IMR-90 (cell line): Measurements from ENCODE around the gene GSN. TPM values are rescaled to one million over a fixed set of nuclear protein-coding genes. Genes with fewer than 3 reads are reported as not detected.
A peak's percentile ranks its signal among the peaks of the same experiment; 100 is the strongest.

Experiments
- ATAC-seq: fragments of 200-7000 bp; cut with Tn5 transposase; 2 replicates; pipeline ENCODE4 v1.9.1; 2020; ENCODE audit warnings: low read depth, mild to moderate bottlenecking, moderate library complexity
- BruUV-seq: library from RNA; stranded (reverse); fragments of 400-500 nt; replicated peaks from 2 replicates; lab custom pipeline; 2021; lab: Mats Ljungman, UMichigan
- CTCF ChIA-PET: fragments of 300-600 bp; formaldehyde crosslinking; extraction: SDS; loops from one replicate; lab custom pipeline; 2021; ENCODE audit warnings: antibody characterized with exemption; lab: Yijun Ruan, JAX
- POLR2A ChIA-PET: fragments of 300-600 bp; sonication (Branson Sonifier 250); formaldehyde crosslinking; loops from one replicate; lab custom pipeline; 2022; ENCODE audit warnings: antibody characterized with exemption; ENCODE audit not compliant: unreplicated experiment; lab: Charles Lee
- DNase-seq: peaks from one replicate; pipeline ENCODE4 v3.0.0; 2013
- H2AFZ ChIP-seq: replicated peaks from 2 replicates; pipeline ENCODE3; 2013; ENCODE audit warnings: low read length, mild to moderate bottlenecking; ENCODE audit not compliant: poor library complexity
- H2AK5ac ChIP-seq: 2 replicates; pipeline ENCODE4 v1.6.1; 2013; ENCODE audit warnings: low read depth, low read length, inconsistent platforms
- H2AK9ac ChIP-seq: replicated peaks from 2 replicates; pipeline ENCODE3; 2013; ENCODE audit warnings: mild to moderate bottlenecking, low read depth, low read length, moderate library complexity; ENCODE audit not compliant: poor library complexity
- H2BK120ac ChIP-seq: 2 replicates; pipeline ENCODE4 v1.6.1; 2013; ENCODE audit warnings: low read depth, low read length, inconsistent platforms
- H2BK15ac ChIP-seq: 3 replicates; pipeline ENCODE4 v1.6.1; 2013; ENCODE audit warnings: low read depth, low read length, inconsistent platforms
- H2BK20ac ChIP-seq: 2 replicates; pipeline ENCODE4 v1.6.1; 2013; ENCODE audit warnings: low read depth, mild to moderate bottlenecking, inconsistent platforms, low read length, moderate library complexity
- H2BK5ac ChIP-seq: 2 replicates; pipeline ENCODE4 v1.6.1; 2013; ENCODE audit warnings: mild to moderate bottlenecking, low read depth, low read length, inconsistent platforms; ENCODE audit not compliant: poor library complexity, severe bottlenecking
- H3K14ac ChIP-seq: replicated peaks from 2 replicates; pipeline ENCODE4 v1.6.1; 2013; ENCODE audit warnings: low read depth, low read length, inconsistent platforms
- H3K18ac ChIP-seq: 2 replicates; pipeline ENCODE4 v1.6.1; 2013; ENCODE audit warnings: low read depth, low read length, control low read depth
- H3K23ac ChIP-seq: 2 replicates; pipeline ENCODE4 v1.6.1; 2013; ENCODE audit warnings: low read depth, low read length, inconsistent platforms
- H3K27ac ChIP-seq: 2 replicates; pipeline ENCODE4 v1.5.1; 2013; ENCODE audit warnings: mild to moderate bottlenecking, control low read depth, low read length; ENCODE audit not compliant: insufficient read depth
- H3K27me3 ChIP-seq: 2 replicates; pipeline ENCODE4 v1.6.1; 2013; ENCODE audit warnings: low read length; ENCODE audit not compliant: control insufficient read depth, insufficient read depth
- H3K36me3 ChIP-seq: 2 replicates; pipeline ENCODE4 v1.6.1; 2013; ENCODE audit warnings: low read length, mixed read lengths; ENCODE audit not compliant: control insufficient read depth, insufficient read depth
- H3K4ac ChIP-seq: 2 replicates; pipeline ENCODE4 v1.6.1; 2013; ENCODE audit warnings: low read depth, low read length, inconsistent platforms
- H3K4me1 ChIP-seq: 2 replicates; pipeline ENCODE4 v1.6.1; 2013; ENCODE audit warnings: low read length, mixed read lengths; ENCODE audit not compliant: control insufficient read depth, insufficient read depth
- H3K4me2 ChIP-seq: 2 replicates; pipeline ENCODE4 v1.6.1; 2013; ENCODE audit warnings: low read depth, mild to moderate bottlenecking, control low read depth, low read length, moderate library complexity
- H3K4me3 ChIP-seq: 2 replicates; pipeline ENCODE4 v1.5.1; 2013; ENCODE audit warnings: low read depth, mild to moderate bottlenecking, control low read depth, low read length, moderate library complexity; ENCODE audit not compliant: insufficient read depth
- H3K56ac ChIP-seq: 2 replicates; pipeline ENCODE4 v1.6.1; 2013; ENCODE audit warnings: low read length, inconsistent platforms; ENCODE audit not compliant: insufficient read depth; ENCODE audit errors: extremely low read depth
- H3K79me1 ChIP-seq, 2 experiments: 2 replicates each; pipeline ENCODE4 v1.6.1; 2013; ENCODE audit warnings: low read length in 2 of 2, inconsistent platforms in 1 of 2, low read depth in 1 of 2
- H3K9ac ChIP-seq: 2 replicates; pipeline ENCODE4 v1.6.1; 2013; ENCODE audit warnings: low read depth, low read length, control low read depth
- H3K9me1 ChIP-seq: 2 replicates; pipeline ENCODE4 v1.6.1; 2013; ENCODE audit warnings: low read length, inconsistent platforms; ENCODE audit not compliant: insufficient read depth
- H3K9me3 ChIP-seq: 2 replicates; pipeline ENCODE4 v1.6.1; 2013; ENCODE audit warnings: low read length; ENCODE audit not compliant: control insufficient read depth, insufficient read depth
- H4K20me1 ChIP-seq: 2 replicates; pipeline ENCODE4 v1.6.1; 2013; ENCODE audit warnings: low read length, inconsistent platforms; ENCODE audit not compliant: insufficient read depth
- H4K5ac ChIP-seq: 2 replicates; pipeline ENCODE4 v1.6.1; 2013; ENCODE audit warnings: mild to moderate bottlenecking, low read depth, low read length, control low read depth
- H4K8ac ChIP-seq, 2 experiments: 2 replicates each; pipeline ENCODE4 v1.6.1; 2013; ENCODE audit warnings: low read depth in 2 of 2, low read length in 2 of 2, control low read depth in 1 of 2, inconsistent platforms in 1 of 2
- H4K91ac ChIP-seq: 2 replicates; pipeline ENCODE4 v1.6.1; 2013; ENCODE audit warnings: low read depth, low read length, inconsistent platforms; ENCODE audit not compliant: insufficient read depth
- BHLHE40 ChIP-seq: fragments of 150-350 bp; IDR thresholded peaks from 2 replicates; pipeline ENCODE4 v1.6.1; 2016; ENCODE audit warnings: mild to moderate bottlenecking, low read depth, low read length
- CEBPB ChIP-seq: IDR thresholded peaks from 2 replicates; pipeline ENCODE4 v1.6.1; 2012; ENCODE audit warnings: low read depth, low read length, improper control_type of control experiment
- CHD1 ChIP-seq: IDR thresholded peaks from 2 replicates; pipeline ENCODE4 v1.6.1; 2012; ENCODE audit warnings: low read depth, low read length, improper control_type of control experiment
- CTCF ChIP-seq: conservative IDR thresholded peaks from 2 replicates; pipeline ENCODE4 v1.5.1; 2012; ENCODE audit warnings: mild to moderate bottlenecking, low read depth, low read length, improper control_type of control experiment
- ELK1 ChIP-seq: fragments of 150-350 bp; IDR thresholded peaks from 2 replicates; pipeline ENCODE4 v1.6.1; 2016; ENCODE audit warnings: low read depth, mild to moderate bottlenecking, low read length, moderate library complexity, borderline replicate concordance
- FOS ChIP-seq: fragments of 150-350 bp; IDR thresholded peaks from 2 replicates; pipeline ENCODE4 v1.6.1; 2016; ENCODE audit warnings: low read depth, low read length
- MAFK ChIP-seq: IDR thresholded peaks from 2 replicates; pipeline ENCODE4 v1.6.1; 2012; ENCODE audit warnings: low read depth, low read length, improper control_type of control experiment
- MAZ ChIP-seq: IDR thresholded peaks from 2 replicates; pipeline ENCODE4 v1.6.1; 2012; ENCODE audit warnings: low read depth, mild to moderate bottlenecking, low read length, improper control_type of control experiment, moderate library complexity, borderline replicate concordance
- MXI1 ChIP-seq: IDR thresholded peaks from 2 replicates; pipeline ENCODE4 v1.6.1; 2012; ENCODE audit warnings: low read depth, mild to moderate bottlenecking, low read length, moderate library complexity, borderline replicate concordance
- NFE2L2 ChIP-seq: fragments of 150-350 bp; IDR thresholded peaks from 2 replicates; pipeline ENCODE4 v1.6.1; 2016; ENCODE audit warnings: low read depth, mild to moderate bottlenecking, low read length
- RAD21 ChIP-seq: IDR thresholded peaks from 2 replicates; pipeline ENCODE4 v1.6.1; 2012; ENCODE audit warnings: low read length, improper control_type of control experiment
- RCOR1 ChIP-seq: IDR thresholded peaks from 2 replicates; pipeline ENCODE4 v1.6.1; 2012; ENCODE audit warnings: mild to moderate bottlenecking, low read length, improper control_type of control experiment; ENCODE audit not compliant: insufficient replicate concordance
- RFX5 ChIP-seq: IDR thresholded peaks from 2 replicates; pipeline ENCODE4 v1.8.0; 2012; ENCODE audit warnings: low read depth, mild to moderate bottlenecking, low read length, moderate library complexity
- SMC3 ChIP-seq: fragments of 150-350 bp; IDR thresholded peaks from 2 replicates; pipeline ENCODE4 v1.6.1; 2016; ENCODE audit warnings: low read depth, mild to moderate bottlenecking, antibody characterized with exemption, low read length, moderate library complexity
- WGBS, 2 experiments: methylation state at CpG; one replicate each; pipeline versions ENCODE4 v1.1.5 to v1.1.7; 2013; ENCODE audit warnings: missing lambda C conversion rate in 2 of 2; ENCODE audit not compliant: insufficient read length in 1 of 2; ENCODE audit errors: extremely low coverage in 2 of 2; 5-methylcytosine and 5-hydroxymethylcytosine counted together
- dilution Hi-C: fragments of 300-500 bp; cut with HindIII; formaldehyde crosslinking; loops from one replicate; pipeline ENCODE4 v1.14.3; 2018; ENCODE audit warnings: low sequenced_read_pairs; ENCODE audit not compliant: unreplicated experiment
- in situ Hi-C: fragments of 300-500 bp; cut with MboI; formaldehyde crosslinking; loops from 3 replicates; pipeline ENCODE4 v1.14.3; 2019; ENCODE audit warnings: low sequenced_read_pairs, inconsistent platforms, mixed read lengths
- intact Hi-C: fragments of 100-400 bp; cut with micrococcal nuclease; formaldehyde crosslinking; loops from 2 replicates; pipeline ENCODE4 v1.10.0; 2022
- polyA plus RNA-seq, 3 experiments: library from polyadenylated mRNA; depleted of rRNA; stranded (reverse); fragments of >200 nt; gene quantifications; 2 replicates each; pipeline ENCODE4 v1.2.3, GENCODE V29; 2012; ENCODE audit warnings: low replicate concordance in 1 of 3
- total RNA-seq: library from RNA; depleted of rRNA; stranded (reverse); fragments of >200 nt; gene quantifications from 2 replicates; pipeline ENCODE4 v1.2.3, GENCODE V29; 2012

Gene GSN
- total and polyA plus RNA-seq, 2 of the 4 experiments (the other 2 are of a cell fraction): 495 to 547 TPM

GRCh38 chr9:121365564-121365963, 97.6 kb downstream of the GSN start:
- ATAC-seq (no peak), DNase-seq (no peak)
- dilution Hi-C loops: no loop called here
- Histone ChIP-seq H3K18ac (no peak overlapping the region), H4K5ac (no peak overlapping the region), H3K9me1 (0 out of 2 replicates have a peak, but pooled peaks cover 3% of the 10 kb centered on the region), H3K27me3 (no peaks in the 10 kb centered on the region), H3K4me2 (peak overlapping the region; percentile 63), H3K79me1 (peaks cover 8 to 48% of the 10 kb centered on the region in 2 experiments; a peak in 2 of 4 replicates), H2BK5ac (peak overlapping the region; percentile 69), H3K9ac (no peak overlapping the region), H2AFZ (no peak overlapping the region), H4K91ac (no peak overlapping the region), H3K27ac (no peak overlapping the region), H4K8ac (no peak overlapping the region), H3K4ac (no peak overlapping the region; the same call in 1 of the 2 replicates), H3K56ac (no peak overlapping the region), H2BK15ac (no peak overlapping the region), H2AK5ac (no peak overlapping the region), H4K20me1 (peaks cover 5% of the 10 kb centered on the region; the same call in 1 of the 2 replicates), H2BK20ac (peak overlapping the region; percentile 36; the same call in 1 of the 2 replicates), H3K4me3 (no peak overlapping the region), H2BK120ac (peak overlapping the region; percentile 36; the same call in 1 of the 2 replicates), H3K14ac (peak overlapping the region; percentile 19), H3K36me3 (peaks cover 4% of the 10 kb centered on the region; the same call in 1 of the 2 replicates), H3K9me3 (no peaks in the 10 kb centered on the region), H3K23ac (peak overlapping the region; percentile 70; the same call in 1 of the 2 replicates), H2AK9ac (no peak overlapping the region), H3K4me1 (peaks cover 15% of the 10 kb centered on the region)
- ChIA-PET CTCF (interaction anchor here (1.5 kb wide), 1 partner anchor 14 kb away, joined by 5 read pairs; no protein-coding TSS in a partner anchor), POLR2A (no interaction called here)
- in situ Hi-C loops: no loop called here
- no peak for TF ChIP-seq RAD21
- no peak for TF ChIP-seq ELK1
- TF ChIP-seq RFX5: no peak
- no peak for TF ChIP-seq RCOR1
- TF ChIP-seq MAZ: no peak
- no peak for TF ChIP-seq BHLHE40
- no peak for TF ChIP-seq MAFK
- TF ChIP-seq CEBPB: no peak
- no peak for TF ChIP-seq SMC3
- no peak for TF ChIP-seq MXI1
- TF ChIP-seq CHD1: no peak
- no peak for TF ChIP-seq NFE2L2
- no peak for TF ChIP-seq CTCF
- TF ChIP-seq FOS: no peak
- intact Hi-C loops: no loop called here
- WGBS, 2 experiments: no CpG with 5 or more reads among the region's 2 CpGs
- BruUV-seq: no TSS peak
